Ishikawa (cell line): ENCODE results near the gene APOL6.

Experiments
- CEBPB ChIP-seq: IDR thresholded peaks from 2 replicates; pipeline ENCODE4 v1.6.1; 2012
- CREB1 ChIP-seq: IDR thresholded peaks from 2 replicates; pipeline ENCODE4 v1.6.1; 2012; ENCODE audit warnings: low read depth
- EGR1 ChIP-seq: IDR thresholded peaks from 2 replicates; pipeline ENCODE4 v1.6.1; 2012
- EP300 ChIP-seq: IDR thresholded peaks from 2 replicates; pipeline ENCODE4 v1.6.1; 2012; ENCODE audit warnings: borderline replicate concordance
- FOXM1 ChIP-seq: IDR thresholded peaks from 2 replicates; pipeline ENCODE4 v1.6.1; 2012; ENCODE audit warnings: low read depth, borderline replicate concordance
- MAX ChIP-seq: IDR thresholded peaks from 2 replicates; pipeline ENCODE4 v1.6.1; 2012
- NFIC ChIP-seq: IDR thresholded peaks from 2 replicates; pipeline ENCODE4 v1.6.1; 2012
- RAD21 ChIP-seq: IDR thresholded peaks from 2 replicates; pipeline ENCODE4 v1.6.1; 2012; ENCODE audit warnings: low read depth
- REST ChIP-seq: IDR thresholded peaks from 2 replicates; pipeline ENCODE4 v1.6.1; 2012; ENCODE audit warnings: low read depth, mild to moderate bottlenecking
- TAF1 ChIP-seq: IDR thresholded peaks from 2 replicates; pipeline ENCODE4 v1.6.1; 2012; ENCODE audit warnings: low read depth, mild to moderate bottlenecking
- TCF12 ChIP-seq: IDR thresholded peaks from 2 replicates; pipeline ENCODE4 v1.6.1; 2012; ENCODE audit warnings: low read depth
- TEAD4 ChIP-seq: IDR thresholded peaks from 2 replicates; pipeline ENCODE4 v1.6.1; 2012
- USF1 ChIP-seq: IDR thresholded peaks from 2 replicates; pipeline ENCODE4 v1.6.1; 2012
- YY1 ChIP-seq: IDR thresholded peaks from 2 replicates; pipeline ENCODE4 v1.6.1; 2012; ENCODE audit warnings: low read depth
- ZBTB7A ChIP-seq: IDR thresholded peaks from 2 replicates; pipeline ENCODE4 v1.6.1; 2012; ENCODE audit warnings: low read depth

APOL6 gene

GRCh38 chr22:35601743-35602615, 46.3 kb upstream of the APOL6 start:
- peak; percentile 13; the same call in 1 of the 2 replicates for TF ChIP-seq CEBPB
- no peak for TF ChIP-seq EGR1
- TF ChIP-seq NFIC, result peak; percentile 54
- no peak for TF ChIP-seq REST
- no peak for TF ChIP-seq USF1
- no peak for TF ChIP-seq MAX
- TF ChIP-seq TAF1, result no peak
- TF ChIP-seq FOXM1, result no peak
- TF ChIP-seq CREB1, result no peak
- TF ChIP-seq ZBTB7A, result no peak
- TF ChIP-seq RAD21, result no peak
- TF ChIP-seq YY1, result no peak
- no peak for TF ChIP-seq EP300
- peak; percentile 19; the same call in 1 of the 2 replicates for TF ChIP-seq TEAD4
- TF ChIP-seq TCF12, result no peak

GRCh38 chr22:35604621-35605368, 43.5 kb upstream of the APOL6 start:
- no peak for TF ChIP-seq EGR1

- TF ChIP-seq FOXM1 (no peak), CEBPB (no peak), TAF1 (no peak), TEAD4 (no peak), MAX (no peak), RAD21 (no peak), NFIC (no peak), EP300 (no peak), EGR1 (no peak), TCF12 (no peak), USF1 (no peak), CREB1 (no peak), ZBTB7A (no peak), YY1 (no peak), REST (no peak)
Observed at GRCh38 chr22:35605369-35605680, 42.9 kb upstream of the APOL6 start.

GRCh38 chr22:35605851-35606481, 42.3 kb upstream of the APOL6 start:
- TF ChIP-seq MAX (no peak), ZBTB7A (no peak), CREB1 (no peak), TAF1 (no peak), RAD21 (no peak), TCF12 (no peak), YY1 (no peak), USF1 (no peak)

GRCh38 chr22:35606916-35607315, 41.3 kb upstream of the APOL6 start:
- TF ChIP-seq EP300 (no peak), FOXM1 (no peak), TEAD4 (no peak), REST (no peak), USF1 (no peak), TAF1 (no peak), MAX (no peak), YY1 (no peak)
